HEK293 (cell line): Measurements from ENCODE around the gene CADPS2.

Experiments
- BCL11A ChIP-seq: fragments of 450-650 bp; formaldehyde crosslinking; IDR thresholded peaks from 2 replicates; pipeline ENCODE4 v1.5.1; 2016; ENCODE audit warnings: low read depth, missing biosample characterization, missing genetic modification characterization
- CTCF ChIP-seq: fragments of 450-650 bp; formaldehyde crosslinking; IDR thresholded peaks from 2 replicates; pipeline ENCODE4 v1.5.1; 2016; ENCODE audit warnings: missing biosample characterization, missing genetic modification characterization
- FEZF1 ChIP-seq: fragments of 450-650 bp; formaldehyde crosslinking; IDR thresholded peaks from 2 replicates; pipeline ENCODE4 v1.5.1; 2016; ENCODE audit warnings: missing biosample characterization, missing genetic modification characterization
- GLIS2 ChIP-seq: fragments of 450-650 bp; formaldehyde crosslinking; IDR thresholded peaks from 2 replicates; pipeline ENCODE4 v1.5.1; 2016; ENCODE audit warnings: missing biosample characterization, missing genetic modification characterization
- KLF17 ChIP-seq: fragments of 450-650 bp; formaldehyde crosslinking; IDR thresholded peaks from 2 replicates; pipeline ENCODE4 v1.5.1; 2016; ENCODE audit warnings: missing biosample characterization, missing genetic modification characterization
- KLF9 ChIP-seq: fragments of 450-650 bp; formaldehyde crosslinking; IDR thresholded peaks from 2 replicates; pipeline ENCODE4 v1.5.1; 2016; ENCODE audit warnings: missing biosample characterization, missing genetic modification characterization, low read depth
- OVOL3 ChIP-seq: fragments of 450-650 bp; formaldehyde crosslinking; IDR thresholded peaks from 2 replicates; pipeline ENCODE4 v1.5.1; 2016; ENCODE audit warnings: missing biosample characterization, missing genetic modification characterization
- PRDM6 ChIP-seq: fragments of 450-650 bp; formaldehyde crosslinking; IDR thresholded peaks from 2 replicates; pipeline ENCODE4 v1.5.1; 2017; ENCODE audit warnings: missing biosample characterization, missing genetic modification characterization
- SP3 ChIP-seq: fragments of 450-650 bp; formaldehyde crosslinking; IDR thresholded peaks from 2 replicates; pipeline ENCODE4 v1.5.1; 2016; ENCODE audit warnings: missing biosample characterization, missing genetic modification characterization
- TCF7L2 ChIP-seq: IDR thresholded peaks from 2 replicates; pipeline ENCODE4 v1.6.1; 2011; ENCODE audit warnings: low read depth, mild to moderate bottlenecking, inconsistent platforms, low read length, moderate library complexity, borderline replicate concordance
- TSHZ1 ChIP-seq: fragments of 450-650 bp; formaldehyde crosslinking; IDR thresholded peaks from 2 replicates; pipeline ENCODE4 v1.5.1; 2016; ENCODE audit warnings: missing biosample characterization, missing genetic modification characterization, borderline replicate concordance
- ZBTB10 ChIP-seq: fragments of 450-650 bp; formaldehyde crosslinking; IDR thresholded peaks from 2 replicates; pipeline ENCODE4 v1.5.1; 2016; ENCODE audit warnings: missing biosample characterization, missing genetic modification characterization
- ZBTB21 ChIP-seq: fragments of 450-650 bp; formaldehyde crosslinking; IDR thresholded peaks from 2 replicates; pipeline ENCODE4 v1.5.1; 2017; ENCODE audit warnings: missing biosample characterization, missing genetic modification characterization
- ZBTB6 ChIP-seq: fragments of 450-650 bp; formaldehyde crosslinking; IDR thresholded peaks from 2 replicates; pipeline ENCODE4 v1.5.1; 2017; ENCODE audit warnings: missing biosample characterization, missing genetic modification characterization
- ZNF114 ChIP-seq: fragments of 450-650 bp; formaldehyde crosslinking; IDR thresholded peaks from 2 replicates; pipeline ENCODE4 v1.5.0; 2017; ENCODE audit warnings: missing biosample characterization, missing genetic modification characterization
- ZNF24 ChIP-seq: fragments of 450-650 bp; formaldehyde crosslinking; IDR thresholded peaks from 2 replicates; pipeline ENCODE4 v1.5.1; 2016; ENCODE audit warnings: missing biosample characterization, missing genetic modification characterization
- ZNF391 ChIP-seq: fragments of 450-650 bp; formaldehyde crosslinking; IDR thresholded peaks from 2 replicates; pipeline ENCODE4 v1.5.1; 2016; ENCODE audit warnings: low read depth, missing biosample characterization, missing genetic modification characterization, borderline replicate concordance
- ZNF426 ChIP-seq: fragments of 450-650 bp; formaldehyde crosslinking; IDR thresholded peaks from 2 replicates; pipeline ENCODE4 v1.5.1; 2017; ENCODE audit warnings: missing biosample characterization, missing genetic modification characterization, mild to moderate bottlenecking, inconsistent platforms, moderate library complexity
- ZNF521 ChIP-seq: fragments of 450-650 bp; formaldehyde crosslinking; IDR thresholded peaks from 2 replicates; pipeline ENCODE4 v1.5.1; 2017; ENCODE audit warnings: missing biosample characterization, mild to moderate bottlenecking, missing genetic modification characterization
- ZNF623 ChIP-seq: fragments of 450-650 bp; formaldehyde crosslinking; IDR thresholded peaks from 2 replicates; pipeline ENCODE4 v1.5.1; 2016; ENCODE audit warnings: missing biosample characterization, missing genetic modification characterization
- ZNF704 ChIP-seq: fragments of 450-650 bp; formaldehyde crosslinking; IDR thresholded peaks from 2 replicates; pipeline ENCODE4 v1.5.1; 2016; ENCODE audit warnings: missing biosample characterization, missing genetic modification characterization
- ZNF768 ChIP-seq: fragments of 450-650 bp; formaldehyde crosslinking; IDR thresholded peaks from 2 replicates; pipeline ENCODE4 v1.5.1; 2018; ENCODE audit warnings: missing biosample characterization, mild to moderate bottlenecking, missing genetic modification characterization
- ZNF830 ChIP-seq: fragments of 450-650 bp; IDR thresholded peaks from 2 replicates; pipeline ENCODE4 v1.5.0; 2018; ENCODE audit warnings: missing biosample characterization, missing genetic modification characterization, low read depth, mild to moderate bottlenecking, moderate library complexity
- ZSCAN4 ChIP-seq: fragments of 450-650 bp; formaldehyde crosslinking; IDR thresholded peaks from 2 replicates; pipeline ENCODE4 v1.5.1; 2017; ENCODE audit warnings: missing biosample characterization, missing genetic modification characterization
- ZXDB ChIP-seq: fragments of 450-650 bp; formaldehyde crosslinking; IDR thresholded peaks from 2 replicates; pipeline ENCODE4 v1.5.1; 2016; ENCODE audit warnings: missing biosample characterization, missing genetic modification characterization

Gene CADPS2

GRCh38 chr7:122883049-122883680 lies 3.1 kb downstream of the CADPS2 start (continued):
- peak; percentile 81; the same call in 1 of the 2 replicates for TF ChIP-seq TCF7L2
- TF ChIP-seq OVOL3 (tag by site-specific recombination), result peak; percentile 67; the same call in 1 of the 2 replicates
- peak; percentile 96 for TF ChIP-seq ZXDB (tag by site-specific recombination)
- TF ChIP-seq ZNF114 (tag by site-specific recombination), result no peak
- TF ChIP-seq ZNF768, result no peak
- TF ChIP-seq ZBTB21 (tag by site-specific recombination), result no peak
- peak; percentile 89 for TF ChIP-seq ZNF24 (tag by site-specific recombination)
- peak; percentile 94 for TF ChIP-seq FEZF1 (tag by site-specific recombination)
- no peak for TF ChIP-seq GLIS2 (tag by site-specific recombination)
- no peak for TF ChIP-seq ZNF623
- peak; percentile 95 for TF ChIP-seq PRDM6 (tag by site-specific recombination)
- no peak for TF ChIP-seq ZNF426 (tag by site-specific recombination)
- no peak for TF ChIP-seq KLF9 (tag by site-specific recombination)
- TF ChIP-seq SP3, result no peak
- TF ChIP-seq TSHZ1 (tag by site-specific recombination), result peak; percentile 43; the same call in 1 of the 2 replicates
- TF ChIP-seq ZNF830 (tag by site-specific recombination), result no peak
- TF ChIP-seq ZBTB6, result 0 out of 2 replicates have a peak, but pooled peaks have one; percentile 41
- no peak for TF ChIP-seq KLF17
- no peak for TF ChIP-seq ZNF521 (tag by site-specific recombination)
- 0 out of 2 replicates have a peak, but pooled peaks have one; percentile 28 for TF ChIP-seq ZNF391
- TF ChIP-seq ZNF704 (tag by site-specific recombination), result no peak
- 0 out of 2 replicates have a peak, but pooled peaks have one; percentile 20 for TF ChIP-seq ZSCAN4 (tag by site-specific recombination)
- no peak for TF ChIP-seq ZBTB10 (tag by site-specific recombination)
- TF ChIP-seq CTCF (tag by site-specific recombination), result no peak
- peak; percentile 56; the same call in 1 of the 2 replicates for TF ChIP-seq BCL11A (tag by site-specific recombination)
